ENCODE results near the gene PTPN18. TPM values are rescaled to one million over a fixed set of nuclear protein-coding genes. Genes with fewer than 3 reads are reported as not detected.

The PTPN18 gene
- polyA plus RNA-seq, 1 experiment, result 24.4 TPM

- TF ChIP-seq CTCF (IDR thresholded peaks at IDR 0.05; ENCODE audit: insufficient read depth, low read depth, low read length), result no peak
- POLR2A ChIA-PET, result no interaction called here
- Histone ChIP-seq H3K4me3 (ENCODE audit: low read depth, low read length) (no peak overlapping the region), H3K27me3 (ENCODE audit: control insufficient read depth, insufficient read depth, low read length) (no peaks in the 10 kb centered on the region), H3K36me3 (ENCODE audit: control insufficient read depth, insufficient read depth, low read length) (no peaks in the 10 kb centered on the region)
- CTCF ChIA-PET, result interaction anchor here (1.0 kb wide), 1 partner anchor 15 kb away, joined by 3 read pairs; the partner anchor contains the start of gene PTPN18
- no peak for DNase-seq (ENCODE audit: low read depth)
These were observed 14.6 kb downstream of the PTPN18 start for GRCh38 chr2:130370490-130370889.

GRCh38 chr2:130371723-130372054, 15.8 kb downstream of the PTPN18 start:
- CTCF ChIA-PET, result interaction anchor here (0.7 kb wide), 1 partner anchor 21 kb away, joined by 3 read pairs; no protein-coding TSS in a partner anchor
- peaks cover 2% of the 10 kb centered on the region for H3K36me3 ChIP-seq (ENCODE audit: control insufficient read depth, insufficient read depth, low read length)
- H3K4me3 ChIP-seq (ENCODE audit: low read depth, low read length), result peak overlapping the region; percentile 88
- POLR2A ChIA-PET, result no interaction called here
- H3K27me3 ChIP-seq (ENCODE audit: control insufficient read depth, insufficient read depth, low read length), result no peaks in the 10 kb centered on the region
- TF ChIP-seq CTCF (IDR thresholded peaks at IDR 0.05; ENCODE audit: insufficient read depth, low read depth, low read length), result no peak
- no peak for DNase-seq (ENCODE audit: low read depth)

- Histone ChIP-seq H3K36me3 (ENCODE audit: control insufficient read depth, insufficient read depth, low read length) (peaks cover 2% of the 10 kb centered on the region), H3K27me3 (ENCODE audit: control insufficient read depth, insufficient read depth, low read length) (no peaks in the 10 kb centered on the region), H3K4me3 (ENCODE audit: low read depth, low read length) (peak overlapping the region; percentile 88)
- ChIA-PET POLR2A (interaction anchor here (0.9 kb wide), 1 partner anchor 30 kb away, joined by 7 read pairs; a partner anchor contains a TSS), CTCF (interaction anchor here (0.7 to 1.8 kb wide), 9 partner anchors 10 to 190 kb away, joined by 3 to 14 read pairs (median 6); partner anchors contain the start of genes IMP4, MZT2B, PTPN18 and SMPD4)
- TF ChIP-seq CTCF (IDR thresholded peaks at IDR 0.05; ENCODE audit: insufficient read depth, low read depth, low read length), result peak; percentile 83
- DNase-seq (ENCODE audit: low read depth), result no peak
These were observed 16.4 kb downstream of the PTPN18 start for GRCh38 chr2:130372055-130372832.

DNA sequence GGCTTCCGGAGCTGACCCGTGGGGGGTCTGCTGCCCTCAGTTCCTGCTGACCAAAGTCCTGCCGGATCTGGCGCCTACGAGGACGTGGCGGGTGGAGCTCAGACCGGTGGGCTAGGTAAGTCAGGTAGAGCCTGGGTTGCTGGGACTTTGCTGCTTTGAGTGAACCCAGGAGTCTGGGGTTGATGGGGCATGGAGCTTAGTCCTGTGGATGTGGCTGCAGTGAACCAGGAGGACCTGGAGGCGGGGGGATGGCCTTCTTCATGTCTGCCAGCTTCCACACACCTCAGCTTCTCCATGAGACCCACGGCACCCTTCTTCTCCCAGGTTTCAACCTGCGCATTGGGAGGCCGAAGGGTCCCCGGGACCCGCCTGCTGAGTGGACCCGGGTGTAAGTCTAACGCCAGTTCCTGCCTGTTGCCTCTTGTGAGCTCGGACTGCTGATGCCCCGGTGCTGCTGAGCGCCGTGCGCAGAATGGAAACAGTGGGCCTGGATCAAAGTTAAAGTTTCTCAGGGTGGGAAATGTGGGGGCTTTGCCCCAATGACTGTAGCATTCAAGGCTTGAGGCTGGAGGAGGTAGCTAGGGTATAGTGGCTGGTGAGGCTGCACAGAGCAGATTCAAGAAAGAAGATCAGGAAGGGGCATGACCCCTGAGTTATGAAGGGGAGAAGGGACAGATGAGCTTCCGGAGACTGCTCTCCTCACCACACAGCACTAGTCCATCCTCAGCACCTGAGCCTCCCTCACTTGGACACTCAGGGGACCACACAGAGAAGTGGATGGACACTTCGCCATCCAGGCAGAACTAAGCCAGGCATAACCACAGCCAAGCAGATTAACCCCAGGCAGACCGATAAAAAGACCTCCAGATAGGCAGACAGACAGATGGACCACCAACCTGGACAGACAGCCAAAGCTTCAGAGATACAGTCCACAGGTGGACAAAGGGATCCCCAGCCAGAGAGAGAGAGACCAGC, 17.3 kb downstream of the PTPN18 start:
- Histone ChIP-seq H3K36me3 (ENCODE audit: control insufficient read depth, insufficient read depth, low read length) (peaks cover 2% of the 10 kb centered on the region), H3K4me3 (ENCODE audit: low read depth, low read length) (peak overlapping the region; percentile 88), H3K27me3 (ENCODE audit: control insufficient read depth, insufficient read depth, low read length) (no peaks in the 10 kb centered on the region)
- ChIA-PET POLR2A (interaction anchor here (0.9 kb wide), 1 partner anchor 31 kb away, joined by 7 read pairs; a partner anchor contains a TSS), CTCF (interaction anchor here (0.7 to 1.8 kb wide), 8 partner anchors 10 to 191 kb away, joined by 3 to 14 read pairs (median 6); partner anchors contain the start of genes IMP4, MZT2B, PTPN18 and SMPD4)
- no peak for DNase-seq (ENCODE audit: low read depth)
- no peak for TF ChIP-seq CTCF (IDR thresholded peaks at IDR 0.05; ENCODE audit: insufficient read depth, low read depth, low read length)
